Measurements from ENCODE around the gene BDKRB2. TPM values are rescaled to one million over a fixed set of nuclear protein-coding genes. Genes with fewer than 3 reads are reported as not detected.

Gene BDKRB2
- total and polyA plus RNA-seq, 10 donors, result 0.02 to 0.57 (median 0.13) TPM; not detected in 3

GRCh38 chr14:96231526-96232130 lies 27.0 kb downstream of the BDKRB2 start:
- H3K27me3 ChIP-seq (replicated peaks in 1 of 7), result peaks cover 0 to 4% (median 0%) of the 10 kb centered on the region in 7 donors
- TF ChIP-seq POLR2A (IDR thresholded peaks at IDR 0.05) (no peak), CTCF (IDR thresholded peaks at IDR 0.05 in 8 of 11, conservative IDR thresholded peaks at IDR 0.05 in 3 of 11) (no peak), POLR2AphosphoS5 (IDR thresholded peaks at IDR 0.05) (no peak)
- H3K27ac ChIP-seq, result no peak overlapping the region
- no peak overlapping the region for H3K4me3 ChIP-seq
- no peaks in the 10 kb centered on the region for H3K36me3 ChIP-seq
- intact Hi-C loops (cut with DNase I; ENCODE audit: low total_unique reads), result no loop called here
- no peaks in the 10 kb centered on the region for H3K4me1 ChIP-seq
- 81 to 91% (median 89%) methylated on average over 12 of the region's 12 CpGs for WGBS, 5 donors
- DNase-seq, result no peak
- H3K9me3 ChIP-seq, result peaks cover 0 to 18% (median 10%) of the 10 kb centered on the region in 8 donors

DNA sequence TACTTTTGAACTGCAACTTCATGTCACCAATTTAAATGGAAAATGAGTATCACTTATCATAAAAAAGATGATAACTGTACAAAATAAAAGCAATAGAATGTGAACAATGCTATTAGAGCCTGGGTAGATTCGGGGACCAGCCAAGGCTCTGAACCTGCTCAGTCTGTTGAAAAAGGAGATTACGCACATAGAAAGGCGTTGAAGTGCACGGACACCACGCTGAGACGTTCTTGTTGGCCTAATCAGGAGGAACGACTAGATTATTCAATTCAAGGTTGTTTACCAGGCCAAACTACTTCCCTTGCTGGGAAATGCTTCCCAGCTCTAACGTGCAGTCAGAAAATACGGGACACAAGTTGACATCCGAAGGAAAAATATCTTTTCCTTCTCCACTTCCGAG lies 27.9 kb downstream of the BDKRB2 start:
- no peaks in the 10 kb centered on the region for H3K36me3 ChIP-seq
- WGBS, 5 donors, result 69 to 75% (median 73%) methylated on average over 11 of the region's 11 CpGs
- H3K27me3 ChIP-seq (replicated peaks in 1 of 7), result peaks cover 0 to 4% (median 0%) of the 10 kb centered on the region in 7 donors
- DNase-seq, result no peak
- no peak for TF ChIP-seq CTCF (IDR thresholded peaks at IDR 0.05 in 8 of 11, conservative IDR thresholded peaks at IDR 0.05 in 3 of 11)
- no peak for TF ChIP-seq POLR2AphosphoS5 (IDR thresholded peaks at IDR 0.05)
- TF ChIP-seq POLR2A (IDR thresholded peaks at IDR 0.05), result no peak
- no peaks in the 10 kb centered on the region for H3K4me1 ChIP-seq
- no peak overlapping the region for H3K27ac ChIP-seq
- no peak overlapping the region for H3K4me3 ChIP-seq
- H3K9me3 ChIP-seq, result peaks cover 0 to 18% (median 10%) of the 10 kb centered on the region in 8 donors
- intact Hi-C loops (cut with DNase I; ENCODE audit: low total_unique reads), result no loop called here

DNA sequence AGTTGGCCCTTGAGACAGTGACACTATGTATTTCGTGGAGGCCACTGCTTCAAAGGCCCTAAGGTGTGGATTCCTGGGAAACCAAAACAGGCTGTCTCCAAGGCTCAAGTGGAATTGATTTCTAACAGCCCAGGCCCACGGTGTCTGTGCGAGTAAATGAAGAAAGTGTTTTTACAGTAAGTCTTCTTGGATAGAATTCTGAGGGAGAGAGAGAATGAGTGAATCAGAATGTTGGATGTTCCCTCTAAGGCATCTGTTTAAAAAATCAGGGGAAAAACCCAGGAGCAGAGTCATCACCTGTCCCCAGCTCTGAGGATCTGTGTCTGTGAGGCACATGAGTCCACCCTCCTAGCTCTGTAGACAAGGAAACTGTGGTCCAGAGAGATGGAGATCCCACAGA lies 29.0 kb downstream of the BDKRB2 start:
- WGBS, 5 donors, result 76 to 81% (median 80%) methylated on average over 3 of the region's 3 CpGs

More for the DNA sequence above, 29.0 kb downstream of the BDKRB2 start:
- Histone ChIP-seq H3K4me1 (no peaks in the 10 kb centered on the region), H3K36me3 (no peaks in the 10 kb centered on the region), H3K27ac (no peak overlapping the region), H3K9me3 (peaks cover 0 to 8% (median 2%) of the 10 kb centered on the region in 8 donors), H3K4me3 (no peak overlapping the region), H3K27me3 (replicated peaks in 1 of 7) (peaks cover 0 to 6% (median 0%) of the 10 kb centered on the region in 7 donors)
- peak; percentile 9 for DNase-seq
- TF ChIP-seq POLR2A (IDR thresholded peaks at IDR 0.05) (no peak), CTCF (IDR thresholded peaks at IDR 0.05 in 8 of 11, conservative IDR thresholded peaks at IDR 0.05 in 3 of 11) (no peak), POLR2AphosphoS5 (IDR thresholded peaks at IDR 0.05) (no peak)
- intact Hi-C loops (cut with DNase I; ENCODE audit: low total_unique reads), result no loop called here

Data from spleen (tissue), 11 donors.